ENCODE measurements around the gene NOG.

NOG gene

GRCh38 chr17:56593646-56594319 lies at the start of gene NOG:
TSS of gene NOG (plus strand) at chr17:56593699. CDS start at chr17:56594224, 525 bp downstream.
- no peaks in the 10 kb centered on the region for H4K20me1 ChIP-seq (ENCODE audit: insufficient read depth)
- peaks cover 15% of the 10 kb centered on the region for H3K4me1 ChIP-seq (ENCODE audit: low read depth, poor library complexity, severe bottlenecking)
- no peaks in the 10 kb centered on the region for H3K79me2 ChIP-seq (ENCODE audit: insufficient read depth, low read depth)
- peaks cover 27% of the 10 kb centered on the region for H3K27me3 ChIP-seq (ENCODE audit: insufficient read depth, low read depth)
- no peaks in the 10 kb centered on the region for H3K36me3 ChIP-seq (ENCODE audit: insufficient read depth)
- peak within 1 kb of the TSS; percentile 88 for H3K4me2 ChIP-seq
- TF ChIP-seq CTCF (conservative IDR thresholded peaks at IDR 0.05; ENCODE audit: low read depth, low read length), result no peak
- peak within 1 kb of the TSS; percentile 90 for H2AFZ ChIP-seq (ENCODE audit: low read depth)
- H3K4me3 ChIP-seq (IDR thresholded peaks at IDR 0.05; ENCODE audit: insufficient read depth, low read depth, low read length), result no peak within 1 kb of the TSS
- H3K9ac ChIP-seq, result no peak within 1 kb of the TSS; the same call in 1 of the 2 replicates
- H3K27ac ChIP-seq, result no peak within 1 kb of the TSS

GRCh38 chr17:56545106-56545505 lies 48.4 kb upstream of the NOG start:
- Histone ChIP-seq H3K79me2 (ENCODE audit: insufficient read depth, low read depth) (no peaks in the 10 kb centered on the region), H3K27ac (no peak overlapping the region), H3K36me3 (ENCODE audit: insufficient read depth) (no peaks in the 10 kb centered on the region), H3K9ac (no peak overlapping the region), H3K4me2 (no peak overlapping the region), H3K27me3 (ENCODE audit: insufficient read depth, low read depth) (no peaks in the 10 kb centered on the region), H3K4me3 (IDR thresholded peaks at IDR 0.05; ENCODE audit: insufficient read depth, low read depth, low read length) (no peak overlapping the region), H2AFZ (ENCODE audit: low read depth) (no peak overlapping the region), H4K20me1 (ENCODE audit: insufficient read depth) (no peaks in the 10 kb centered on the region), H3K4me1 (ENCODE audit: low read depth, poor library complexity, severe bottlenecking) (no peaks in the 10 kb centered on the region)
- no peak for TF ChIP-seq CTCF (conservative IDR thresholded peaks at IDR 0.05; ENCODE audit: low read depth, low read length)

- no peaks in the 10 kb centered on the region for H4K20me1 ChIP-seq (ENCODE audit: insufficient read depth)
- no peak overlapping the region for H3K4me3 ChIP-seq (IDR thresholded peaks at IDR 0.05; ENCODE audit: insufficient read depth, low read depth, low read length)
- no peaks in the 10 kb centered on the region for H3K79me2 ChIP-seq (ENCODE audit: insufficient read depth, low read depth)
- no peak overlapping the region for H2AFZ ChIP-seq (ENCODE audit: low read depth)
- no peak overlapping the region for H3K4me2 ChIP-seq
- H3K27ac ChIP-seq, result no peak overlapping the region
- no peaks in the 10 kb centered on the region for H3K4me1 ChIP-seq (ENCODE audit: low read depth, poor library complexity, severe bottlenecking)
- no peaks in the 10 kb centered on the region for H3K36me3 ChIP-seq (ENCODE audit: insufficient read depth)
- no peak for TF ChIP-seq CTCF (conservative IDR thresholded peaks at IDR 0.05; ENCODE audit: low read depth, low read length)
- H3K27me3 ChIP-seq (ENCODE audit: insufficient read depth, low read depth), result no peaks in the 10 kb centered on the region
- H3K9ac ChIP-seq, result no peak overlapping the region
Measured at GRCh38 chr17:56545930-56546329, 47.6 kb upstream of the NOG start.

- Histone ChIP-seq H3K4me1 (ENCODE audit: low read depth, poor library complexity, severe bottlenecking) (no peaks in the 10 kb centered on the region), H3K4me3 (IDR thresholded peaks at IDR 0.05; ENCODE audit: insufficient read depth, low read depth, low read length) (no peak overlapping the region), H4K20me1 (ENCODE audit: insufficient read depth) (no peaks in the 10 kb centered on the region), H3K27me3 (ENCODE audit: insufficient read depth, low read depth) (no peaks in the 10 kb centered on the region), H3K4me2 (no peak overlapping the region), H2AFZ (ENCODE audit: low read depth) (no peak overlapping the region), H3K79me2 (ENCODE audit: insufficient read depth, low read depth) (no peaks in the 10 kb centered on the region), H3K27ac (no peak overlapping the region), H3K9ac (no peak overlapping the region), H3K36me3 (ENCODE audit: insufficient read depth) (no peaks in the 10 kb centered on the region)
- TF ChIP-seq CTCF (conservative IDR thresholded peaks at IDR 0.05; ENCODE audit: low read depth, low read length), result no peak
Measured at GRCh38 chr17:56548661-56549060, 44.8 kb upstream of the NOG start.

Measured in KMS-11 (cell line).